ENCODE measurements around the gene LRRC74B. TPM values are rescaled to one million over a fixed set of nuclear protein-coding genes. Genes with fewer than 3 reads are reported as not detected.
"Not testable (repeated sequence)": the region's sequence is repeated elsewhere in the genome, so short reads cannot be mapped to it uniquely, and the experiment has no call there.

Gene LRRC74B
- total RNA-seq, 4 donors from 2014 or later = not detected

GRCh38 chr22:21001601-21002325, 44.0 kb upstream of the LRRC74B start, which contains the start of gene THAP7:
THAP7 (minus strand) TSS chr22:21002118; CDS start chr22:21001911, 207 bp downstream.
- DNase-seq = peak; percentile 97 to 99 (median 99)
- peaks cover 0 to 32% (median 23%) of the 10 kb centered on the region in 4 donors for H3K4me1 ChIP-seq
- peak; percentile 86 to 91 for TF ChIP-seq POLR2A (IDR thresholded peaks at IDR 0.05)
- TF ChIP-seq, protein P1, sequence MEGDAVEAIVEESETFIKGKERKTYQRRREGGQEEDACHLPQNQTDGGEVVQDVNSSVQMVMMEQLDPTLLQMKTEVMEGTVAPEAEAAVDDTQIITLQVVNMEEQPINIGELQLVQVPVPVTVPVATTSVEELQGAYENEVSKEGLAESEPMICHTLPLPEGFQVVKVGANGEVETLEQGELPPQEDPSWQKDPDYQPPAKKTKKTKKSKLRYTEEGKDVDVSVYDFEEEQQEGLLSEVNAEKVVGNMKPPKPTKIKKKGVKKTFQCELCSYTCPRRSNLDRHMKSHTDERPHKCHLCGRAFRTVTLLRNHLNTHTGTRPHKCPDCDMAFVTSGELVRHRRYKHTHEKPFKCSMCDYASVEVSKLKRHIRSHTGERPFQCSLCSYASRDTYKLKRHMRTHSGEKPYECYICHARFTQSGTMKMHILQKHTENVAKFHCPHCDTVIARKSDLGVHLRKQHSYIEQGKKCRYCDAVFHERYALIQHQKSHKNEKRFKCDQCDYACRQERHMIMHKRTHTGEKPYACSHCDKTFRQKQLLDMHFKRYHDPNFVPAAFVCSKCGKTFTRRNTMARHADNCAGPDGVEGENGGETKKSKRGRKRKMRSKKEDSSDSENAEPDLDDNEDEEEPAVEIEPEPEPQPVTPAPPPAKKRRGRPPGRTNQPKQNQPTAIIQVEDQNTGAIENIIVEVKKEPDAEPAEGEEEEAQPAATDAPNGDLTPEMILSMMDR (IDR thresholded peaks at IDR 0.05) = no peak
- H3K27me3 ChIP-seq = no peaks in the 10 kb centered on the region
- H3K4me3 ChIP-seq = peak within 1 kb of the TSS; percentile 60 to 89 (median 74)
- H3K36me3 ChIP-seq = peaks cover 0 to 27% (median 0%) of the 10 kb centered on the region in 3 donors
- no peaks in the 10 kb centered on the region for H3K9me3 ChIP-seq
- peak within 1 kb of the TSS; percentile 97 to 100 (median 98) for H3K27ac ChIP-seq

DNA sequence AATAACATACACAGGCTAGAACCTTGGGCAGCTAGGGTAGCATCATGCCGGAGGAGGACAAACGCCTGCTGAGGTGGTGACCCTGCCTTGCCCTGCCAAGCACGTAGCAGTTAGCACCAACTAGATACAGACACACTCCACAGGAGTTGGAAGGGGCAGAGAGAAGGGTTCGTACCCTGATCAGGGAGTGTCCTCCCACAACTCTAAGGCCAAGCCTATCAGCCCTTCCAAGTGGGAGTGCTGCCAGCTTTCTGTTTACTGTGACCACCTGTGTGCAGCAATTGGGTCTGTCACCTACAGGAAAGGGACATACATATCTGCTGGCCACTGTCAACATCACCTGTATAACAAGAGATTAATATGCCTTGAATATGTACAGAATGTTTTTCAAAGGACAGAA, 42.0 kb upstream of the LRRC74B start:
- peak overlapping the region in 1 of 4 donors; percentile 97 for H3K27ac ChIP-seq
- no peak overlapping the region for H3K4me3 ChIP-seq
- TF ChIP-seq POLR2A (IDR thresholded peaks at IDR 0.05) = no peak
- TF ChIP-seq, protein P1 (IDR thresholded peaks at IDR 0.05) = no peak
- H3K9me3 ChIP-seq = no peaks in the 10 kb centered on the region
- peaks cover 0 to 32% (median 23%) of the 10 kb centered on the region in 4 donors for H3K4me1 ChIP-seq
- H3K36me3 ChIP-seq = peaks cover 0 to 14% (median 0%) of the 10 kb centered on the region in 3 donors
- no peaks in the 10 kb centered on the region for H3K27me3 ChIP-seq
- DNase-seq = no peak

DNA sequence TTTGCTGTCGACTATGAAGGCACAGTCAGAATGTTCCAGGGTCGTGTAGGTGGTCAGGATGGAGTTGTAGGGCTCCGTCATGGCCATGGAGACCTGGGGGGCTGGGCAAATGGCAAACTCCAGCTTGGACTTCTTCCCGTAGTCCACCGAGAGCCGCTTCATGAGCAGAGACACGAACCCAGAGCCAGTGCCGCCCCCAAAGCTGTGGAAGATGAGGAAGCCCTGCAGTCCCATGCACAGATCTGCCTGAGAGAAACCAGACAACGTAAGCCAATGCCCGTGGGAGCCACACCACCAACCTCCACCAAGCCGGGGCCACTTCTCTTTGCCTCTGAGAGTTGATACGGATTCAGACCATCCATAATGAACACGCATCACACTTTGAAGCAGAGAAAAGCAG, 36.5 kb upstream of the LRRC74B start:
- not testable (repeated sequence) for H3K9me3 ChIP-seq

GRCh38 chr22:21009638-21010425, 35.9 kb upstream of the LRRC74B start:
- no peak overlapping the region for H3K4me3 ChIP-seq
- no peaks in the 10 kb centered on the region for H3K36me3 ChIP-seq
- no peak for DNase-seq
- H3K4me1 ChIP-seq = peaks cover 4 to 13% (median 6%) of the 10 kb centered on the region in 4 donors
- H3K9me3 ChIP-seq = no peaks in the 10 kb centered on the region
- H3K27ac ChIP-seq = no peak overlapping the region
- H3K27me3 ChIP-seq = no peaks in the 10 kb centered on the region
- TF ChIP-seq POLR2A (IDR thresholded peaks at IDR 0.05) = no peak
- TF ChIP-seq, protein P1 (IDR thresholded peaks at IDR 0.05) = no peak

More for the DNA sequence above, 36.5 kb upstream of the LRRC74B start:
- H3K4me1 ChIP-seq, DNase-seq, H3K27me3 ChIP-seq, H3K4me3 ChIP-seq, H3K36me3 ChIP-seq, H3K27ac ChIP-seq: not testable (repeated sequence)

GRCh38 chr22:21010426-21011113, 35.2 kb upstream of the LRRC74B start:
- Histone ChIP-seq H3K4me3 (no peak overlapping the region), H3K27ac (no peak overlapping the region)
- no peak for DNase-seq

More at GRCh38 chr22:21010426-21011113, 35.2 kb upstream of the LRRC74B start:
- Histone ChIP-seq H3K9me3 (no peaks in the 10 kb centered on the region), H3K27me3 (no peaks in the 10 kb centered on the region), H3K4me1 (peaks cover 7 to 21% (median 13%) of the 10 kb centered on the region in 4 donors), H3K36me3 (no peaks in the 10 kb centered on the region)
- no peak for TF ChIP-seq POLR2A (IDR thresholded peaks at IDR 0.05)
- TF ChIP-seq, protein P1 (IDR thresholded peaks at IDR 0.05) = no peak
